Stomach (tissue), 4 donors: Measurements from ENCODE around the gene ELOVL1.

ENCODE experiments used
- EP300 ChIP-seq: sonication (generic); formaldehyde crosslinking; IDR thresholded peaks from one replicate; pipeline ENCODE4 v1.6.1; 2017; ENCODE audit warnings: antibody characterized with exemption
- TF ChIP-seq, protein P1 (sequence below), 7 experiments: fragments of 450-650 bp in 4 of 7; fragments of 200-600 bp in 3 of 7; sonication (generic) in 3 of 7; IDR thresholded peaks; one replicate each; pipeline ENCODE4 v1.5.1; 2016 to 2019; ENCODE audit warnings: antibody characterized with exemption in 7 of 7, control low read depth in 2 of 7, mild to moderate bottlenecking in 1 of 7

DNA sequence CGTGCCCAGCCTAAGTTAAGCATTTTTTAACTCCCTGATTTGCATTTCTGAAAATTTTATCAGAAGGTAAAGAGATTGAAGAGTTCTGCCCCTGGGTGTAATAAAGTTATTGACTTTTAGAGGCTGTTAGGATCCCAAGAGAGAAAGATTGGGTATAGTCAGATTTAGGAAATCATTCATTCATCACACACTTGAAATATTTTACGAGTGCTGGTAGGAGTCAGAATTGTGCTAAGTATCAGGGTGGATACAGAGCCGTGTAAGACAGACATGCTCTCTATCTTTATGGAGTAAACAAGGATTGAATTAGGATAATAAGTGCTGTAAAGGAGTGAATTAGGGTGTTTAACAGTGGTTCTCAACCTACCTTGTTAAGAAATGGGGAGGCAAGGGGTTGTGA is 24.9 kb upstream of the ELOVL1 start:
- TF ChIP-seq, protein P1, sequence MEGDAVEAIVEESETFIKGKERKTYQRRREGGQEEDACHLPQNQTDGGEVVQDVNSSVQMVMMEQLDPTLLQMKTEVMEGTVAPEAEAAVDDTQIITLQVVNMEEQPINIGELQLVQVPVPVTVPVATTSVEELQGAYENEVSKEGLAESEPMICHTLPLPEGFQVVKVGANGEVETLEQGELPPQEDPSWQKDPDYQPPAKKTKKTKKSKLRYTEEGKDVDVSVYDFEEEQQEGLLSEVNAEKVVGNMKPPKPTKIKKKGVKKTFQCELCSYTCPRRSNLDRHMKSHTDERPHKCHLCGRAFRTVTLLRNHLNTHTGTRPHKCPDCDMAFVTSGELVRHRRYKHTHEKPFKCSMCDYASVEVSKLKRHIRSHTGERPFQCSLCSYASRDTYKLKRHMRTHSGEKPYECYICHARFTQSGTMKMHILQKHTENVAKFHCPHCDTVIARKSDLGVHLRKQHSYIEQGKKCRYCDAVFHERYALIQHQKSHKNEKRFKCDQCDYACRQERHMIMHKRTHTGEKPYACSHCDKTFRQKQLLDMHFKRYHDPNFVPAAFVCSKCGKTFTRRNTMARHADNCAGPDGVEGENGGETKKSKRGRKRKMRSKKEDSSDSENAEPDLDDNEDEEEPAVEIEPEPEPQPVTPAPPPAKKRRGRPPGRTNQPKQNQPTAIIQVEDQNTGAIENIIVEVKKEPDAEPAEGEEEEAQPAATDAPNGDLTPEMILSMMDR (IDR thresholded peaks at IDR 0.05), result no peak
- no peak for TF ChIP-seq EP300
